Small intestine (tissue), 7 donors: ENCODE data around the gene ADCY3. TPM values are rescaled to one million over a fixed set of nuclear protein-coding genes. Genes with fewer than 3 reads are reported as not detected.
"Not testable (repeated sequence)": the region's sequence is repeated elsewhere in the genome, so short reads cannot be mapped to it uniquely, and the experiment has no call there.

Experiments
- DNase-seq, 2 donors: peaks; one replicate each; pipeline versions ENCODE4 v3.0.0 to v3.0.0-alpha.2; 2013
- FAIRE-seq: peaks from 2 replicates; lab custom pipeline; 2012; peaks lifted over from hg19 to GRCh38; lab: Jason Lieb, UNC
- H3K27ac ChIP-seq, 3 donors: one replicate each; pipeline ENCODE4 v1.5.1; 2013; ENCODE audit warnings: low read length in 2 of 3, mild to moderate bottlenecking in 2 of 3, control low read depth in 1 of 3, inconsistent platforms in 1 of 3, low read depth in 1 of 3, moderate library complexity in 1 of 3
- H3K27me3 ChIP-seq, 3 donors: one replicate each; pipeline ENCODE4 v1.6.1; 2013; ENCODE audit warnings: low read length in 3 of 3, inconsistent platforms in 1 of 3; ENCODE audit not compliant: control insufficient read depth in 3 of 3, insufficient read depth in 3 of 3
- H3K36me3 ChIP-seq, 3 donors: one replicate each; pipeline ENCODE4 v1.6.1; 2013; ENCODE audit warnings: low read length in 3 of 3, inconsistent platforms in 1 of 3, low read depth in 1 of 3, mild to moderate bottlenecking in 1 of 3, moderate library complexity in 1 of 3; ENCODE audit not compliant: control insufficient read depth in 3 of 3, insufficient read depth in 2 of 3
- H3K4me1 ChIP-seq, 3 donors: one replicate each; pipeline ENCODE4 v1.6.1; 2013; ENCODE audit warnings: low read length in 2 of 3, inconsistent platforms in 1 of 3, low read depth in 1 of 3, mild to moderate bottlenecking in 1 of 3, moderate library complexity in 1 of 3; ENCODE audit not compliant: control insufficient read depth in 3 of 3, insufficient read depth in 2 of 3
- H3K4me3 ChIP-seq, 3 donors: one replicate each; pipeline ENCODE4 v1.5.1; 2013; ENCODE audit warnings: low read length in 3 of 3, control low read depth in 1 of 3, inconsistent platforms in 1 of 3, low read depth in 1 of 3, mild to moderate bottlenecking in 1 of 3, moderate library complexity in 1 of 3
- H3K9me3 ChIP-seq, 2 donors: one replicate each; pipeline ENCODE4 v1.6.1; 2013; ENCODE audit warnings: low read depth in 1 of 2, low read length in 1 of 2; ENCODE audit not compliant: control insufficient read depth in 2 of 2, insufficient read depth in 1 of 2
- WGBS, 3 donors: extraction: QIAGEN DNeasy Blood & Tissue Kit; methylation state at CpG; one replicate each; pipeline ENCODE4 v1.1.7; 2013; 5-methylcytosine and 5-hydroxymethylcytosine counted together
- polyA plus RNA-seq, 4 donors: library from polyadenylated mRNA; stranded (reverse) in 3 of 4; unstranded in 1 of 4; fragments of 200-250 nt in 3 of 4; fragments of 120-200 nt in 1 of 4; gene quantifications; one replicate each; pipeline versions ENCODE4 v1.2.1 to v1.2.3, GENCODE V29; 2013
- donor health status: healthy with polysubstance abuse.
- donor health status: control.
- donor health status: control.
- donor health status: Bipolar disorder and iron deficiency.
- donor health status: healthy.

ADCY3 gene
- polyA plus RNA-seq, 4 donors = 3.6 to 36.3 (median 9.8) TPM

GRCh38 chr2:24837996-24838513, 82.0 kb downstream of the ADCY3 start:
- Histone ChIP-seq H3K27ac (no peak overlapping the region), H3K27me3 (no peaks in the 10 kb centered on the region), H3K36me3 (peaks cover 0 to 66% (median 6%) of the 10 kb centered on the region in 3 donors), H3K4me1 (no peaks in the 10 kb centered on the region), H3K4me3 (no peak overlapping the region), H3K9me3 (no peaks in the 10 kb centered on the region)
- 87 to 94% (median 89%) methylated on average over 5 of the region's 5 CpGs for WGBS, 3 donors
- DNase-seq = no peak
- FAIRE-seq = no peak

- H3K36me3 ChIP-seq = peaks cover 0 to 58% (median 6%) of the 10 kb centered on the region in 3 donors
- no peaks in the 10 kb centered on the region for H3K4me1 ChIP-seq
- no peak overlapping the region for H3K27ac ChIP-seq
- no peak overlapping the region for H3K4me3 ChIP-seq
- 94 to 95% (median 94%) methylated on average over 9 of the region's 9 CpGs for WGBS, 3 donors
- no peaks in the 10 kb centered on the region for H3K27me3 ChIP-seq
- DNase-seq (no peak), FAIRE-seq (no peak)
- H3K9me3 ChIP-seq = no peaks in the 10 kb centered on the region
Measured at GRCh38 chr2:24836706-24837105, 83.3 kb downstream of the ADCY3 start.

GRCh38 chr2:24836206-24836605, 83.8 kb downstream of the ADCY3 start:
- H3K27me3 ChIP-seq = no peaks in the 10 kb centered on the region
- peaks cover 0 to 55% (median 6%) of the 10 kb centered on the region in 3 donors for H3K36me3 ChIP-seq
- no peaks in the 10 kb centered on the region for H3K4me1 ChIP-seq
- DNase-seq = no peak
- H3K9me3 ChIP-seq = no peaks in the 10 kb centered on the region
- H3K27ac ChIP-seq = no peak overlapping the region
- H3K4me3 ChIP-seq = no peak overlapping the region
- no peak for FAIRE-seq
- 90 to 98% (median 94%) methylated on average over 8 of the region's 8 CpGs for WGBS, 3 donors

GRCh38 chr2:24835411-24835810, 84.6 kb downstream of the ADCY3 start:
- peaks cover 0 to 57% (median 6%) of the 10 kb centered on the region in 3 donors for H3K36me3 ChIP-seq
- not testable (repeated sequence) for FAIRE-seq, H3K4me3 ChIP-seq, H3K27ac ChIP-seq, H3K27me3 ChIP-seq, H3K4me1 ChIP-seq, DNase-seq, H3K9me3 ChIP-seq
- 88 to 91% (median 89%) methylated on average over 8 of the region's 8 CpGs for WGBS, 3 donors

- Histone ChIP-seq H3K36me3 (peaks cover 0 to 54% (median 6%) of the 10 kb centered on the region in 3 donors), H3K4me3 (no peak overlapping the region), H3K9me3 (no peaks in the 10 kb centered on the region), H3K27me3 (no peaks in the 10 kb centered on the region), H3K27ac (no peak overlapping the region), H3K4me1 (peaks cover 0 to 4% (median 0%) of the 10 kb centered on the region in 3 donors)
- FAIRE-seq = no peak
- 95 to 96% (median 96%) methylated on average over 20 of the region's 20 CpGs for WGBS, 3 donors
- no peak for DNase-seq
Measured at GRCh38 chr2:24834733-24835395, 85.2 kb downstream of the ADCY3 start.

- Histone ChIP-seq H3K36me3 (peaks cover 0 to 46% (median 6%) of the 10 kb centered on the region in 3 donors), H3K27ac (no peak overlapping the region), H3K9me3 (no peaks in the 10 kb centered on the region), H3K4me3 (no peak overlapping the region), H3K4me1 (peaks cover 0 to 4% (median 0%) of the 10 kb centered on the region in 3 donors), H3K27me3 (no peaks in the 10 kb centered on the region)
- DNase-seq = no peak
- FAIRE-seq = no peak
- 93 to 96% (median 93%) methylated on average over 31 to 32 of the region's 32 CpGs for WGBS, 3 donors
Measured at GRCh38 chr2:24833821-24834732, 86.0 kb downstream of the ADCY3 start.

GRCh38 chr2:24832931-24833701, 86.9 kb downstream of the ADCY3 start:
- FAIRE-seq = no peak
- H3K4me3 ChIP-seq = no peak overlapping the region
- WGBS, 3 donors = 92 to 94% (median 94%) methylated on average over 22 of the region's 22 CpGs
- H3K36me3 ChIP-seq = peaks cover 0 to 42% (median 6%) of the 10 kb centered on the region in 3 donors
- peaks cover 0 to 4% (median 0%) of the 10 kb centered on the region in 3 donors for H3K4me1 ChIP-seq
- no peaks in the 10 kb centered on the region for H3K9me3 ChIP-seq
- no peaks in the 10 kb centered on the region for H3K27me3 ChIP-seq
- H3K27ac ChIP-seq = no peak overlapping the region
- DNase-seq = no peak

- FAIRE-seq = no peak
- WGBS, 3 donors = 67 to 83% (median 77%) methylated on average over 9 of the region's 9 CpGs
- Histone ChIP-seq H3K4me3 (no peak overlapping the region), H3K4me1 (peaks cover 0 to 4% (median 0%) of the 10 kb centered on the region in 3 donors), H3K36me3 (peaks cover 0 to 46% (median 6%) of the 10 kb centered on the region in 3 donors), H3K9me3 (no peaks in the 10 kb centered on the region), H3K27me3 (no peaks in the 10 kb centered on the region), H3K27ac (no peak overlapping the region)
- DNase-seq = no peak
Measured at GRCh38 chr2:24832521-24832920, 87.5 kb downstream of the ADCY3 start.
